Measurements from ENCODE around the gene VOPP1.

Gene VOPP1

DNA sequence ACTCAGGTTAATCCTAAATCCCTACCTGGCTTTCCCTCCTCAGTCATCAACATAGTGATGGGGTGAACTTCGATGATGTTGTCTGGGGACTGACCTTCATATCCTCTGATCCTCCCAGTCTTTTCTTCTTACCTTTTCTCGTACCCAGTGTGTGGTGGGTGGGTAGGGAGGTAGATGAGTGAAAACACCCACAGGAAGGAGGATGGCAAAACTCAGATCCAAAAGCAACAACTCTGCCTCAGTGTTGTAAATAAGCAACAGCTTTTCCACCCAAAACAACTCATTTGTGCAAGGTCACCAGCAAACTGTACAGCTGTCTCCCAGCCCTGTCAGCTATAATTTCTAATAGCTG is 38.6 kb downstream of the VOPP1 start:
- TF ChIP-seq, protein P1, sequence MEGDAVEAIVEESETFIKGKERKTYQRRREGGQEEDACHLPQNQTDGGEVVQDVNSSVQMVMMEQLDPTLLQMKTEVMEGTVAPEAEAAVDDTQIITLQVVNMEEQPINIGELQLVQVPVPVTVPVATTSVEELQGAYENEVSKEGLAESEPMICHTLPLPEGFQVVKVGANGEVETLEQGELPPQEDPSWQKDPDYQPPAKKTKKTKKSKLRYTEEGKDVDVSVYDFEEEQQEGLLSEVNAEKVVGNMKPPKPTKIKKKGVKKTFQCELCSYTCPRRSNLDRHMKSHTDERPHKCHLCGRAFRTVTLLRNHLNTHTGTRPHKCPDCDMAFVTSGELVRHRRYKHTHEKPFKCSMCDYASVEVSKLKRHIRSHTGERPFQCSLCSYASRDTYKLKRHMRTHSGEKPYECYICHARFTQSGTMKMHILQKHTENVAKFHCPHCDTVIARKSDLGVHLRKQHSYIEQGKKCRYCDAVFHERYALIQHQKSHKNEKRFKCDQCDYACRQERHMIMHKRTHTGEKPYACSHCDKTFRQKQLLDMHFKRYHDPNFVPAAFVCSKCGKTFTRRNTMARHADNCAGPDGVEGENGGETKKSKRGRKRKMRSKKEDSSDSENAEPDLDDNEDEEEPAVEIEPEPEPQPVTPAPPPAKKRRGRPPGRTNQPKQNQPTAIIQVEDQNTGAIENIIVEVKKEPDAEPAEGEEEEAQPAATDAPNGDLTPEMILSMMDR (IDR thresholded peaks at IDR 0.05), result no peak
- no peak for TF ChIP-seq ZFX (IDR thresholded peaks at IDR 0.05; ENCODE audit: borderline replicate concordance)
- no peak overlapping the region for H3K27ac ChIP-seq

DNA sequence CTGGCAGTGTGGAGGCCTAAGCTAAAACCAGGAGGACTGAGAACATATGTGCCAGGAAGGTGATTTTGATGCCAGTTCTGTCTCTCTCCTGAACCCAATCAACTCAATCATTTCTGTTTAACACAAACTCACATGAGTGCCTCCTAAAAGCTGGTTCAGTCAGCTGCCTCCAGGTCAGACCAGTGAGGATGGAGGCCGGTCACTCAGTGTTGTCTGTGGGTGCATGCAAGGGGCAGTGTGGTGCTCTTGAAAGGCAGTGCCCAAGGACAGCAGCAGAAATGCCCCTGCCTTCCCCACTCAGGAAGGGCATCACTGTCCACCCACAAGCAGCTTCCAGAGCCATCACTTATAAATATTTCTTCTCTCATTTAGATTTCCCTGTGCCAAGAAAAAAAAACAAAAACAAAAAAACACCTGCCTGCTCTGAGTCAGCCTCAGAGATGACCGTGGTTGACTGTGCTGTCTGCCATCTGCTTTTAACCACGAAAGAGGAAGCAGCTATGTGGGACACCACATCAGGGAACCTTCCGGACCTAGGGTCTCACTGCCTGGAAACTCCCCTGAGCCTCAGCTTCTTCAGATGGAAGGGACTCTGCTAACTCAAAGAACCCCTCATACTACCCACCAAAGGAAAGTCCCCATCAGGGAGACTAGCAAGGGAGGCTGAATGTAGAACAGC is 39.1 kb downstream of the VOPP1 start:
- no peak overlapping the region for H3K27ac ChIP-seq
- TF ChIP-seq, protein P1 (IDR thresholded peaks at IDR 0.05), result no peak
- no peak for TF ChIP-seq ZFX (IDR thresholded peaks at IDR 0.05; ENCODE audit: borderline replicate concordance)

DNA sequence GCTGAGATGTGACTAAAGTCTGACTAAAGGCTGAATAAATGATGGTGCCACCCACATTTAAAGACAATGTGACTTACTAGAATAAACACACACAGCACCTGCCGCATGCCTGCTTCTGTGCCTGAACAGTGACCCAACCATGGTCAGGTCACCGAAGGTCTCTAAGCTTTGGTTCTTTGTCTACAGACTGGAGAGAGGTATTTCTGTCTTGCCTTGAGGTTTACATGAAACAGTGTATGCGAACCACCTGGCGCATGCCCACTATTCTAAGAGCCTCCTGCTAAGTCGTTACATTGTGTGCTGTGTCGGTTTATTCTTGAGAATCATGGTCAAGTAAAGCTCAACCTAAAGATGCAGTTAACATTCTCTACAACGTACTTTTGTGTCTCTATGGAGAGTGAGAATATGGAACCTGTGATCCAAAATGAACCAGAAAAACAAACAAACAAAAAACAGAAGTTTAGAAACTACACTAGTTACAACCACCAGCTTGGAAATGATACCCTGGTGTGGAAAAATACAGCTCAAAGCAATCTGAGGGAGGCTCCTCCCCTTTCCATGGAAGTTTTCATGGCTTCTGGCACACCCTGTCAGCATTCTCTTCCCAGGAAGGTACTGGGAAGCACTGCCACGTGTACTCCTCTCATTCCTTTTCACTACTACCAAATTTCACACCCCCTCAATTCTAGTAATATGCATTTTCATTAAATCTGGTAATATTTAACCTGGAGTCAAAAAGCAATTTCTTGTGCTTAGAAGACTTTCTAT is 40.0 kb downstream of the VOPP1 start:
- no peak for TF ChIP-seq ZFX (IDR thresholded peaks at IDR 0.05; ENCODE audit: borderline replicate concordance)
- TF ChIP-seq, protein P1 (IDR thresholded peaks at IDR 0.05), result no peak
- H3K27ac ChIP-seq, result no peak overlapping the region

DNA sequence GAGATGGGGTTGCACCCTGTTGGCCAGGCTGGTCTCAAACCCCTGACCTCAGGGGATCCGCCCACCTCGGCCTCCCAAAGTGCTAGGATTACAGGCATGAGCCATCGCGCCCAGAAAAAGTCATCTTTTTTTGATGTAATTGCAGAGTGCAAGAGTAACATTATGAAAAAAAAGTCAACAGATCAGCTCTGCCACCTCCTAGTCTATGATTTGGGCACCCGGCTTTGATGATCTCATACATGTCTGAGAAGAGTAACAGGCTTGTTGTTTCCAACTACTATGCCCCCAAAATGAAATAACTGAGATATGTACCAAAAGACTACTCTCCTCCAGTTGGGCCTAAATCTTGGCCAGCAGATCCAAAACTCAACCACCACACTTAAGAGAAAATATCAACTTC is 40.8 kb downstream of the VOPP1 start:
- no peak for TF ChIP-seq ZFX (IDR thresholded peaks at IDR 0.05; ENCODE audit: borderline replicate concordance)
- TF ChIP-seq, protein P1 (IDR thresholded peaks at IDR 0.05), result no peak
- H3K27ac ChIP-seq, result no peak overlapping the region

DNA sequence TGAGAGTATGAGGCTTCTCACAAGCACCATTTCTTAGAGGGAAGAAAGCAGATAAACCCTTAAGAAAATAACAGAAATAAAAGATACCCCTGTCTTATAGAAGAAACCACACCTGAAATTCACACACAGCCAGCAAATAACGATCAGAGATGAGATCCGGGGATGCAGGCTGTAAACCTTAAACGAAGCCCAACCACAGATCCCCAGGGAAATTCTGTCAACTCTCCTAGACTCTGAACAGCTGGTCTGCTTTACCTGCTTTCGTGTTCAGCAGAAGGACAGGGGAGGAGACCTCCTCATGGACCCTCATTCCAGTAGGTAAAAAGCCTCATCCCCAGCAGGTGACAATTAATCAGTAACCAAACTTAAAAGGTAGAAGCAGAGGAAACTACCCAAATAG is 45.0 kb downstream of the VOPP1 start:
- H3K27ac ChIP-seq, result no peak overlapping the region
- TF ChIP-seq ZFX (IDR thresholded peaks at IDR 0.05; ENCODE audit: borderline replicate concordance), result no peak
- TF ChIP-seq, protein P1 (IDR thresholded peaks at IDR 0.05), result no peak

DNA sequence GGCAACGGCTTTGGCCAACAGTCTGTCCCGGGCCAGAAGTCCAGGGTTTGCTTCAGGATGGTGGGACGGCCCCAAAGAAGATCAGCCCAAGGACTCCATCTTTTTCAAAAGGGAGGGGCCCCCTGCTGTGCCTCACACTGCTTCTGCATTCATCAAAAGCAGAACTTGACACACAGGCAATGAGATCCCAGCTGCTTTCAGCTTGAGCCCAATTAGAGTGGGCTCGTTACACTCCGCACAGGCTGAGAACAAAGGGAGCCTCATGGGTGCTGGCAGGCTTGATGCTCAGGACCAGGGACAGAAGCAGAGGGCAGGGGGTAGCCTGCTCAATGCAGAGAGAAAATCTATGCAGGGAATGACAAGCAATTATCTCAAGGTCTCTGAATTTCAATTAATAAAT is 45.5 kb downstream of the VOPP1 start:
- H3K27ac ChIP-seq, result no peak overlapping the region
- no peak for TF ChIP-seq ZFX (IDR thresholded peaks at IDR 0.05; ENCODE audit: borderline replicate concordance)
- TF ChIP-seq, protein P1 (IDR thresholded peaks at IDR 0.05), result no peak

DNA sequence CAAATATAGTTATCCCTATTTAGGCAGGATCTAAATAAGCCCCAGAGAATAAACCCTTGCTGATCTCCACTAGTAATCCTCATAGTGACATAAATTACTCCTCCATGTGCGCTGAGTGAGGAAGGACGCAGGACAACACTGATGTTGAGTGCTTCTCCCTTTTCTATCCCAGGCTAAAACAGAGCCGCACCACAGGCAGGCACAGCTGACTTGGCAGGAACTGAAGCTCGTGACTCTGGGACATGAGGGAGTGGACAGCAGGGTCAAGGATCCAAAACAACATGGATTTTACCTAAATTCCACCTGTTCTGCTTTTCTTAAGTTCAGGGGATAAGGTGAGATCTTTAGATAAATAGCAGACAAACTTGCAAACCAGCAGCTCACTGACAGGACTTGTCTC is 46.0 kb downstream of the VOPP1 start:
- H3K27ac ChIP-seq, result no peak overlapping the region
- TF ChIP-seq, protein P1 (IDR thresholded peaks at IDR 0.05), result no peak
- no peak for TF ChIP-seq ZFX (IDR thresholded peaks at IDR 0.05; ENCODE audit: borderline replicate concordance)

Measured in 22Rv1 (cell line).